ENCODE data around the gene NUDT3.

NUDT3 gene

GRCh38 chr6:34317882-34318498 lies 74.5 kb downstream of the NUDT3 start:
- no peak for DNase-seq

- no peak for DNase-seq
Measured at GRCh38 chr6:34317172-34317477, 75.3 kb downstream of the NUDT3 start.

GRCh38 chr6:34316431-34317171 lies 75.9 kb downstream of the NUDT3 start:
- DNase-seq: no peak

DNA sequence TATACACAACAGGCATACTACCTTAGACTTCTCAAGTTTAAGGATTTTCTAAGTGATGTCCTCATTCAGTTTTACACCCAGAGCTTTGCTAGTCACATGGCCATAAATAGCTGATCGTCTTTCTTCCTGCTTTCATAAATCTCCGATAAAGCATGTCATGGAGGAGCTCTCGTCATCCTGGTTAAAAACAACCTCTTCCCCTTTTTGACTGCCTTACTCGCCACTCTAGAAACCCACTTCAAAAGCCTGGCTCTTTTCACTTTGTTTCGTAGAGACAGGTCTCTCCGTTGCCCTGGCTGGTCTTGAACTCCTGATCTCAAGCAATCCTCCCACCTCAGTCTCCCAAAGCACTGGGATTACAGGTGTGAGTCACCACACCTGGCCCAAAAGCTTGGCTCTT lies 76.7 kb downstream of the NUDT3 start:
- DNase-seq: no peak

DNA sequence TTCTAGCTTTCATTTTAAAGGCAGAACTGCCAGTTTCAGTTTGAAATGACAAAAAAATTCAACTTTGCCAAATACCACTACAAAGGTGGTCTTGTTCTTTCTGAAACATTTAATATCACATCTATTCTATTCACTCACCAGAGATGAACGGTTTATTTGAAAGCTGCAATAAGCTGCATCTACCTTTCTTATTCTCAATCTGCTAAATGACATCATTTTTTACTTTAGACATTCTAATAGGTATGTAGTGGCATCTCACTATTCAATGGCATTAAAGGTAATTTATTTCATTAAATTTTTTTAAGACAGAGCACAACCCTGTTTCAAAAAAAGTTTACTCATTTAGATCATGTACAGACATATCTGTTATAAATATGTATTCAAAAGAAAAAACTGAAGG lies 77.2 kb downstream of the NUDT3 start:
- DNase-seq: no peak

DNA sequence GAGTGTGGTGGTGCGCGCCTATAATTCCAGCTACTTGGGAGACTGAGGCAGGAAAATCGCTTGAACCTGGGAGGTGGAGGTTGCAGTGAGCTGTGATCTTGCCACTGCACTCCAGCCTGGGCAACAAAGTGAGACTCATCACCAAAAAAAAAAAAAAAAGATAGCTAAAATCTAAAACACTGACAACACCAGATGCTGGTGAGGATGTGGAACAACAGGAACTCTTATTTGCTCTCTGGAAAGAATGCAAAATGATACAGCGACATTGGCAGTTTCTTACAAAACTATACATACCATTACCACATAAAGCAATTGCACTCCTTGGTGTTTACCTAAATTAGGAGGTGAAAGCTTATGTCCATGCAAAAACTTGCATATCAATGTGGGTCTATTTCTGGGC lies 80.2 kb downstream of the NUDT3 start:
- DNase-seq: no peak

- DNase-seq: no peak
Measured at GRCh38 chr6:34310817-34311216, 81.7 kb downstream of the NUDT3 start.

DNA sequence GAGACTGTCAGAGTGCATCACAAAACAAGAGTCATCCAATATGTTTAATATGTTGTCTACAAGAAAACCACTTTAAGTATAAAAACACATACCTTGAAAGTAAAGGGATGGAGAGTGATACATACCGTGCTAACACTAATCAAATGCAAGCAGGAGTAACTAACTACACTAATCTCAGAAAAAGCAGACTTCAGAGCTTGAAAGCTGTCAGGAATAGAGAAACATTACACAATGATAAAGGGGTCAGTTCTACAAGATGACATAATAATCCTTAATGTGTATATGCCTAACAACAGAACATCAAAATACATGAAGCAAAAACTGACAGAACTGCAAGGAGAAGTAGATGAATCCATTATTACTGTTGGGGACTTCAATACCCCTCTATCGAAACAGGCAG lies 84.0 kb downstream of the NUDT3 start:
- no peak for DNase-seq

DNA sequence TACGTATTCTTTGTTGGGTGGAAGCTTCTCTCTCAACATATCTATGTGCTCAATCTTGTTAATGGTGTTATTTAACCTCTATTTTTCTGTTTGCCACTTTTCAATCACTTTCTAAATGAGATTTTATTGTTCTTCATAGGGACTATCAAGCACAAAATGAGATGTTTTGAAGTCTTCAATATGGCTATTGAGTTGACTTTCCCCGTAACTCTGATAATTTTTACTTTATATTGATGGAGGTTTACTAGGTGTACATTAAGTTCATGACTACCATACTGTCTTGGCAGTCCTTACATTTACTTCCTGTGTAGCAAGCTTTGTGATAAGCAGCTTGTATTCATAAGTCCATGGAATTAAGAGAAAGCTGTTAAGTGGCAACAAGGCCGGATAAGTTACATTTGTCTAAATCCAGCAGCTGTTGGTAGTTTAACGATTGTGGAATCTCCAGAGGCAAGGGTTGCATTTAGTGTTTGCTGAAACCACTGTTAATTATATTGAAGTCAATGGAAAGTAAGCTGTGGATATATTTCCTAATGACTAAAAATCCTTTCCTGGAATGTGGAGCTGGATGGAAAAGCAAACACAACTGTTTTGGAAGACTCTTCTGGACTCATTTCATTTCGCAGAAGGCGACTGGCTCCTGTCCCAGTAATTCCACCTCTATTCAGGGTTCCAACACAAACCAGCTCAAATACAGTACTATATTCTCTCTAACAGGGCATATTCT lies 86.3 kb downstream of the NUDT3 start:
- no peak for DNase-seq

- DNase-seq: no peak
Measured at GRCh38 chr6:34305497-34305896, 87.0 kb downstream of the NUDT3 start.

GRCh38 chr6:34304164-34304563 lies 88.3 kb downstream of the NUDT3 start:
- no peak for DNase-seq

- DNase-seq: no peak
Measured at GRCh38 chr6:34302929-34303328, 89.5 kb downstream of the NUDT3 start.

GRCh38 chr6:34301408-34301807 lies 91.1 kb downstream of the NUDT3 start:
- no peak for DNase-seq

GRCh38 chr6:34300332-34300751 lies 92.1 kb downstream of the NUDT3 start:
- DNase-seq: no peak

DNA sequence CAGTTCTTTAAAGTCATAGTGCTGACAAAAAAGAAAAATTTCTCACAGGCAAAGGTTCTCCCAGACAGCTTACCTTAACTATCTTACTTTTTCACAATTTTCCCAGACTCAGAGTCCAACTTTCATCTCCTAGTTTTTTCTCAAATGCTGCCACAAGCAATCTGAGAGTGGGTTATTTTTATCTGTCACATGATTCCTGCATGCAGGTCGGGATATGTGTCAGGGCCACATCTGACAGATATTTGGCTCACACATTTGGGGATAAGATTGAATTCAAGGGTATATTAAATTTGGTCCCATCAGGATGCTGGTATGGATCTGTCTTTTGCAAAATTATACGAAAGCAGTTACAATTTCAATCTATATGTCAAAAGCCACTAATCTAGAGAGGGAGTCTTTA lies 93.5 kb downstream of the NUDT3 start:
- DNase-seq: no peak

GRCh38 chr6:34295721-34296120 lies 96.7 kb downstream of the NUDT3 start:
- no peak for DNase-seq

DNA sequence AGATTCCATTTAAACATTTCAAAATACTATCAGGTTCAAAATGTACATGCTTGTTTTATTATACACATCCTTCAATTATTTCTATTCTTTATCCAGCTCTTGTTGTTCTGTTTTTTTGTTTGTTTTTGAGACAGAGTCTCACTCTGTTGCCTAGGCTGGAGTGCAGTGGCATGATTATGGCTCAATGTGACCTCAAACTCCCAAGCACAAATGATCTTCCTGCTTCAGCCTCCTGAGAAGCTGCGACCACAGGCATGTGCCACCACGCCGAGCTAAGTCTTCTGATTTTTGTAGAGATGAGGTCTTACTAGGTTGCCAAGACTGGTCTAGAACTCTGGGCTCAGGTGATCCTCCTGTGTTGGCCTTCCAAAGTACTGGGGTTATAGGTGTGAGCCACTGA lies 99.5 kb downstream of the NUDT3 start:
- no peak for DNase-seq

- no peak for DNase-seq
Measured at GRCh38 chr6:34289137-34289536, 103.3 kb downstream of the NUDT3 start.

DNA sequence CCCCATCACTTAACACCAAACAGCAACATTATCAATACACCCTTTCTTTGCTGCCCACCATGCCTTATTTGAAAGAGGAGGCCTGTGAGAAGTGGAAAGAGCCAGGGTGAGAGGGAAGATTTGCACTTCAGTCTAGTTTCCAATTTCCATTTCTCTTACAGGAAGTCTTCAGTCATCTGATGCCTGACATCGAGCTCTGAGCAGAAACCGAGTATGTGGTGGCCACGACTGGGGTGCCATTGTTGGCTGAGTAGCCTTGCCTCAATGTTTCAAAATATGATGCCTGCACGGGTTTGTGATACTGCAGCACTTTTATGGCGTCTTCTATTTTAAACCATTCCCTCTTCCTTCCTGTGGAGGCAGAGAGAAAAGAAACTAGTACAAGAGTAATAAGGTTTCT lies 103.9 kb downstream of the NUDT3 start:
- DNase-seq: no peak

DNA sequence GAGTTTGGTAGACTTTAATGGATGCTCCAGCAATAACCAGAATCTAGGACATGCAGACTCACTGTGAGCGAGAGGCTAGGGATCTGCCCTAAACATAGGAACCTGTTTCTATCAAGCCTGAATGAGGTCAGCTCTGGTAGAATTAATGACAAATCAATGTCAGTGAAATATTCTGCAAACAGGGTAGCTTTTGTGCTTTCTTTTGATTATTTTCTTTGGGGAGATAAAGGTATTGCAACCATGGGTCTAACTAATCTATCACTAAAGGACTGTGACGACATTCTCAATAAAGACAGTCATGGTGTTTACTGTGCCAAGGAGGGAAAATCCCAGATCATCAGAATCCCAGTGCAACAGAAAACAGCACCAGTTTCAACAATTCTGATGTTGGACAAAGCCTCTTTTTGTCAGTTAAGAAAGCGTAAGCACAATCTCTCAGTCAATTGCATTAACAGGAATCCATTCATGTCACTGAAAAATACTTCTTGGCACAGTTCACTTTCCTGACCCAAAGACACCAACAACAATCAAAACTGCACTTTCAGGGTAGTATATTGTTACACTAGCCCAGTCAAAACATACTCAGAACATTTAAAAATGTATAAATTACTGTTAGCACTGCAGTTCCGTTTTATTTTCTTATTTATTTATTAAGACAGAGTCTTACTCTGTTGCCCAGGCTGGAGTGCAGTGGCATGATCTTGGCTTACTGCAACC lies 106.9 kb downstream of the NUDT3 start:
- DNase-seq: no peak

DNA sequence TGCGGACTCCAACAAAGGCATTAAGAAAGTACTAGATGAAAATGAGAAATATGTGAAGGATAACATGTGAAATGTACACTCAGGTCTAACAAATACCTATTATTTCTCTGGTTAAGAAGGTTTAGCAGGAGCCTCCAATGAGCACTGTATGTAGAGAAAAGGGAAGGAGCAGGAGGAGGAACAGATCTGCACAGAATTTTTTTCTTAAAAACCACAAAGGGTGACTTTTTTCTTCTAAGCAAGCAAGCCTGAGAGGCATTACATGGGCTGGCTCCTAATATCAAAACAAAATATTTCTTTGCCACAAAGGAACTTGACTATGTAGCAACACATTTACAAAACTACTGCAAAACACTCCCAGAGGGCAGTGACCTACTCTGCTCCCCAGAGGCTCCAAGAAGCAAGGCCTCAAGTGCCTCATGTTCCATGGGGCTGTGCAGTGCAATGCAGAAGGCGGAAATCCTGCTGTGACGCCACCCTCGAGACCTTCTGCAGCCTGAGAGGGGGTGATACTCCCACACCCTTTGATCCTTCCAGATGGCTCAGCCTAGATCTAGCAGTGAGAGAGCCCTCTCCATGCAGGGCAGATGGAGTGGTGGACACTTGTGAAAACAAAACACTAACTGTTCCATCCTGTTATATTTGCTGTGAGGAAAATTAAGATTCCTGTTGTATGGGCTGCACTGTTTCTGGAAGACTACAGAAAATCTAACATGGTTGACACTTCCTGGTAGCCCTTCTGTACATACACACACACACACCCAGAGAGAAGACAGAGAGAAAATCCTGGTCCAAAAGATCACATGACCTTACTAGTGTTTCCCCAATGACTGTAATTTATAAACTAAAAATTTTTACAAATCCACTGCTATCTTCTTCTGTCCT lies 107.7 kb downstream of the NUDT3 start:
- no peak for DNase-seq

GRCh38 chr6:34281702-34282334 lies 110.7 kb downstream of the NUDT3 start:
- DNase-seq: no peak
